ENCODE measurements around the gene SCAPER.

SCAPER gene

DNA sequence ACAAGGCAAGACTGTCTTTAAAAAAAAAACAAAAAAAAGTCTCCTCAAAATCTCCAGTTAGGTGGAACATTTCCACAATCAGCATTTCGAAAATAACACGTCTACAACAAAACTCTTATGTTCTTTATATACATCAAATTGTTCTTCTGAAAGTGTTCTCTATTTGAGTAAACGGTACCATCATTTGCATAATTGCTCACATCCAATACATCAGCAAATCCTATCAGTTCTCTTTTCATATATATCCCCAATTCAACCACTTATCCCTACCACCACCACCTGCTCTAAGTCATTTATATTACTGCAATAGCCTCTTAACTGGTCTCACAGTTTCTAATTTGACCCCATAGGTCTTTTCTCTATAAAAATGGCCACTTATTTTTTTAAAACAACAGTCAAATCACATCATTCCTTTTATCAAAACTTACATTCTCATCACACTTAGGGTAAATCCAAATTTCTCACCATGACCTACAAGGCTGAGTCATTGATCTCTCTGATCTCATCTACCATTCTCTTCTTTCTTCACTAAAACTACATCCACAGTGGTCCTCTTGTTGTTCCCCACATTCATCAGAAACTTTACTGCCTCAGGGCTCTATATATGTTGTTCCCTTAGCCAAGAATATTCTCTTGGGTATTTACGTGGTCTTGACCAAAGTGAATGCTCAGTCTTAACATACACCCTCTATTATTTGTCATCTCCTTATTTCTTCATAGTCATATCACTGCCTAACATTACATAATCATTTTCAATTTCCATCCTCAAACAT lies 237.0 kb downstream of the SCAPER start:
- DNase-seq = no peak

DNA sequence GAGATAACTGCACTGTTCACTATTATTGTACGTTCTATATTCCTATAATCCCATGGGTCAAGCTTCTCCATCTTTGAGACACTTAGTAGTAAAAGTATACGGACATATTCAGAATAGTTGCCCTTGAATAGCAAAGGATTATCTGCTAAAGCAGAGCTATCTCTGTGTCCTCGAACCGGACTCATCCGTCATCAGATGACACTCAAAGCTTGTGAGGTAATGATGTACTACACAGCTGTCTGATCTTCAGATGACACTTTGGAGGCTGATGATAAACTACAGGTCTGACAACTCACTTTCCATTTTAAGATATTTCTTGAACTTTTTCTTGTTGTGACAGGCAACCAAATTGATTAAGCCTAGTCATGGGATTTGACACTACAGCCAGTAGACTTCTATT lies 240.2 kb downstream of the SCAPER start:
- DNase-seq = no peak

- no peak for DNase-seq
Measured at GRCh38 chr15:76664411-76664810, 240.7 kb downstream of the SCAPER start.

DNA sequence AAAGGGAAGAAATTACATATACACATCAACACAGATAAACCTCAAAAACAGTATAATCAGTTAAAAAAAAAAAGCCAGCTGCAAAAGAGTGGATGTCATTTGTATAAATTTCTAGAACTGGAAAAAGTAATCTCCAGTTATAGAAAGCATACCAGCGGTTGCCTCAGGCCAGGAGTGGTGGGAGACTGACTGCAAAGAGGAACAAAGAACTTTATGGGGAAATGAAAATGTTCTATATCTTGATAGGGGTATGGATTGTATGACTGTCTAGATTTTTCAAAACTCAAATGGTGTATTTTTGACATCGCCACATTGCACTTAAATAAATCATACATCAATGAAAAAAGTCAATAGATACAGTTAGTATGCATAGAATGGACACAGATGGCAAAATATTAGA lies 241.6 kb downstream of the SCAPER start:
- DNase-seq = no peak

- DNase-seq = no peak
Measured at GRCh38 chr15:76648732-76649444, 256.3 kb downstream of the SCAPER start.

DNA sequence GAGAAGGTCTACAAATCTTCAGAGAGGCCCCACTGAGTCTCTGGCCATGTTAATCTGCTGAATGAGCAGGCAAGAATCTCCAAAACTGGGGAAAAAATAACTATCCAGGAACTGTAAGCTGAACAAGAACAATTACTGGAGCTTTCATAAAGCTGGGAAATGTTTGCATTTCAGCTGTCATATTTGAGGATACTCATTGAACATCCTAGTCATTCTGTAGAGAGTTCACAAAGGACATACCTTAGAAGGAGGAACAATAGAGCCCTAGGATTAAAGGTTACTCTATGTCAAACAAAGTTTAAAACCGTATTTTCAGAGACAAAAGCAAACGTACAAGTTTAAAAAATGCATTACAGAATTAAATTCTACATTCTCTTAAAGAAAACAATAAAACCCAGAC lies 257.5 kb downstream of the SCAPER start:
- DNase-seq = no peak

- DNase-seq = no peak
Measured at GRCh38 chr15:76644646-76645045, 260.5 kb downstream of the SCAPER start.

DNA sequence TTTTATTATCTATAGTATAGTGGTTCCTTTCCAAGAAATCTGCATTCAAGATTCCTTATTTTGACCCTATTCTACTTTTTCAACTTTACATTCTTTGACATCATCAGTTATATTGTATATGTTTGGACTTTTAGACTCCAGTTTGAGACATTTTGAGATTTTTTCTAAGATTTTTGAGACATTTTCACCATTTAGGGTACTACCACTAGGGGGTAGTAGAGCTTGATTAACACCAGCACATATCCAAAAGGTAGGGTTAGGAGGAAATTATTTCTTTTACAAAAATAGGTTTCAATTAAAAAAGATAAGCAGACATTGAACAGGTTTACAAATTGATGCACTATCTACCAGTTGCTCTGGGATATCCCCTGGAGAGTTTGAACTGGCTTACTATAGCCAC lies 262.5 kb downstream of the SCAPER start:
- no peak for DNase-seq

GRCh38 chr15:76637166-76637565 lies 268.0 kb downstream of the SCAPER start:
- no peak for DNase-seq

DNA sequence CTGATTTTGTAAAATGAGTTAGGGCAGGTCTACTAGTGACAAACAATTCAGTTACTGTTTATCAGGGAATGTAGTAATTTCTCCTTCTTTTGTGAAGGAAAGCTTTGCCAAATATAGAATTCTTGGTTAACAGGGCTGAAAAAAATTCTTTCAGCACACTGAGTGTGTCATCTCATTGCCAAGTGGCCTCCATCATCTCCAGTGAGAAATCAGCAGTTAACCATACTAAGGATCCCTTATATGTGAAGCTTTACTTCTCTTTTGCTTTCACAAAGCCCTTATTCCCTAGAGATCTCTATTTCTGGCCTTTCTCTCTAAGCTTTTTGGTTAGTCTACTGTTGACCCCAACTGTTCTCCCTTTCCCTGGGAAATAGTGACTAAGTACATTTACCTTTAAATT lies 269.1 kb downstream of the SCAPER start:
- no peak for DNase-seq

DNA sequence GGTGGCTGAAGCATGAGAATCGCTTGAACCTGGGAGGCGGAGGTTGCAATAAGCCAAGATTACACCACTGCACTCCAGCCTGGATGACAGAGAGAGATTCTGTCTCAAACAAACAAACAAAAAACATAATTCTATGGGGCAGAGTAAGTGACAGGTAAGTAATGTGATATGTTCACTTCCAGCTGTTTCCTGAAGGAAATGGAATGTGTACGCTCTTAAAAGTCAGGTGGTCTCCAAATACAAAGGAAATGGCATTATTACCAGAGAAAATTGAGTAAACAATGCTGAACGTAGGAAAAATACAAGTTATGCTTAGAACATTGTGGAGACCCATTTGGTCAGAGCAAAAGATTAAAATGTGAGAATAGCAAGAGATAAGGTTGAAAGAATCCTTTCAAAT lies 278.5 kb downstream of the SCAPER start:
- DNase-seq = no peak

- no peak for DNase-seq
Measured at GRCh38 chr15:76625267-76625666, 279.9 kb downstream of the SCAPER start.

- DNase-seq = no peak
Measured at GRCh38 chr15:76614725-76615124, 290.4 kb downstream of the SCAPER start.

- no peak for DNase-seq
Measured at GRCh38 chr15:76588811-76589747, 316.1 kb downstream of the SCAPER start.

DNA sequence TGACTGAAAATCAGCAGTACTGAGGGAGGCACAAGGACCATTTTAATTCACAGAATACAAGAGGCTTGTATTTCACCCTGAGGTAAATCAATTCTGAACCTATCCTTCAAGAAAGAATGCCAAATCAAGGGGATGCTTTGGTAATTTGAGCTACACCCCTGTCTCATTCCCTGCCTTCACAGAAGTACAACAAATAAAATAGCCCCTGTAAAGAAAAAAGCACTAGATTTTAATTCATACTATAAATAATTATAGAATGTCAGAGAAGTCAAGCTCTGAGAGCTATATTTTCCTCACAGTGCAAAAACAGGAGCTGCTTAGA lies 319.6 kb downstream of the SCAPER start:
- DNase-seq = no peak

- no peak for DNase-seq
Measured at GRCh38 chr15:76584868-76585575, 320.1 kb downstream of the SCAPER start.

DNA sequence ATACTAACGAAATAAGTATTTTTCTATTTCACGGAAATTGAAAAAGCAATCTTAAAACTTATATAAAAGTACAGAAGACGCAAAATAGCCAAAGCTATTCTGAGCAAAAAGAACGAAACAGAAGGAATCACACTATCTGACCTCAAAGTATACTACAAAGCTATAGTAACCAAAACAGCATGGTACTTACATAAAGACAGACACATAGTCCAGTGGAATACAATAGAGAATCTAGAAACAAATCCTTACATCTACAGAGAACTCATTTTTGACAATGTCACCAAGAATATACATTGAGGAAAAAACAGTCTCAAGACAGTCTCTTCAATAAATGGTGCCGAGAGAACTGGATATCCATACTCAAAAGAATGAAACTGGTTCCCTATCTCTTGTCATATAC lies 322.6 kb downstream of the SCAPER start:
- no peak for DNase-seq

GRCh38 chr15:76577879-76578512 lies 327.1 kb downstream of the SCAPER start:
- no peak for DNase-seq

DNA sequence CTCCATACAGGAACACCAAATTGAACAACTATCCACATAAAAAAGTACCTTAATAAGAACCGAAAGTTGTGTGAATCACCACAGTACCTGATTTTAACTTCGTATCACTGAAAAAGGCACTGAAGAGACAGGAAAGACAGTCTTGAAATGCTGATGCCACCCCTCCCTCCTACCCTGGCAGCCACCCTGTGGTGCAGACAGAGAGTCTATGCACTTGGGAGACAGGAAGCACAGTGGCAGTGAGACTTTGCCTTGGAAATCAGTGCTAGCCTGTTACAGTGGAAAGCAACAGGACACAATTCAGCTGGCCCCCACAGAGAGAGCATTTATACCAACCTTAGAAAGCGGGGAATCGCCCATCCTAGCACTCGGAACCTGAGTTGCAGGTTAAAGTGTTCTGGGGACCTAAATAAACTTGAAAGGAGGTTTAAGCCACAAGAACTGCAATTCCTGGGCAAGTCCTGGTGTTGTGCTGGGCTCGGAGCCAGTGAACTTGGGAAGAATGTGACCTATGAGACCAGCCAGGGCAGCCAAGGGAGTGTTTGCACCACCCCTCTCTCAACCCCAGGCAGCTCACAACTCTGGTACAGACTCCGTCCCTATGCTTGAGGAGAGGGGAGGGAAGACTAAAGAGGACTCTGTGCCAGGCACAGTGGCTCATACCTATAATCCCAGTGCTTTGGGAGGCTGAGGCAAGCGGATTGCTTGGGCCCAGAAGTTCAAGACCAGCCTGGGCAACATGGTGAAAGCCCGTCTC lies 328.4 kb downstream of the SCAPER start:
- DNase-seq = peak; percentile 67

DNA sequence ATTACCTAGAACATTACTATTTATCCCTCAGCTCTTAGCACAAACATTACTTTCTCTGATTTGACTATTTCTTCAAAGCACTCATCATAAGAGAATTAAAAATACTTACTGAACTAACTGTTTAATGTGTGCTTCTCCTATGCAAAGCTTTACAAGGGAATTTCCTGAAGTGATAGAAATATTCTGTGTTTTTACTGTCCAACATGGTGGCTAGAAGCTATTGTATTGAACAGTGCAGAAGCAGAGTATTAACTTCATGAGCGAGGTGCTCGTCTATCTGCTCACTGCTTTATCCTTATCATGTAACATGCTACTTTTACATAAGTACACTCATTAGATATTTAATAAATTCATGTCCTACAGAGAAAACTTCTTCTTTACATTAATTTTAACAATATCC lies 329.5 kb downstream of the SCAPER start:
- no peak for DNase-seq

DNA sequence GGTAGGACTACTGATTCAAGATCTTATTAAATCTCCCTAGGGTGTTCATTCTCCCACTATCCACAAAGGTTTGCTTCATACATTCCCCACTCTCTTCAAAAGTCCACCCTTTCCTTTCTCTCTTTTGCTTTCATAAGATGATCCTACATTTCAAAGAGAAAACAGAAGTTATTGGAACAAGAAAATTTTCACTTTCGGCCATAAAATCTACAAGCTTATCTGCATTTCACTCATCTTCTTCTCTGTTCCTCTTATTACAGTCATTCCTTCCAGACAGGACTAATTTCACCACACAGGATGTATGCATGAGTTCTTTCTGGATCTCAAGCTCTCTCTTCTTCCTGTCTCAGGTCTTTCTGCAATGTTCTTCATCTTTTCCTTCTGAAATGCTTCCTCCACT lies 329.9 kb downstream of the SCAPER start:
- no peak for DNase-seq

DNA sequence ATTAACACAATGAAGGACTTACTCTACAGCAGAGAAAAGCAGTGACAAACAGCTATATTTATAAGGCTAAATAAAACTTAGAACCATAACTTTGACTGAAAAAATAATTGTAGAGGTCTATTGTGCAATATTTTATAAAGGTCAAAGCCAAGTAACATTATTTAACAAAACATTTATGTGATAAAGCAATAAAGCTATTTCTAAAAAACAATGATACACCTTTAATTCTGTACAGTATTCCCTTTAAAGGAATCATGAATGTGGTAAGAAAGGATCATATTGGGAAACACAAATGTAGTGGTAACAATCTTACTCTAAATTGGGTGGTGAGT lies 332.2 kb downstream of the SCAPER start:
- DNase-seq = no peak
